Fibroblast of upper back skin (primary cell): ENCODE data around the gene FGFBP2.
"Not testable (repeated sequence)": the region's sequence is repeated elsewhere in the genome, so short reads cannot be mapped to it uniquely, and the experiment has no call there.

Source experiments
- DNase-seq: peaks from one replicate; pipeline ENCODE4 v3.0.0-alpha.2; 2013

Gene FGFBP2

DNA sequence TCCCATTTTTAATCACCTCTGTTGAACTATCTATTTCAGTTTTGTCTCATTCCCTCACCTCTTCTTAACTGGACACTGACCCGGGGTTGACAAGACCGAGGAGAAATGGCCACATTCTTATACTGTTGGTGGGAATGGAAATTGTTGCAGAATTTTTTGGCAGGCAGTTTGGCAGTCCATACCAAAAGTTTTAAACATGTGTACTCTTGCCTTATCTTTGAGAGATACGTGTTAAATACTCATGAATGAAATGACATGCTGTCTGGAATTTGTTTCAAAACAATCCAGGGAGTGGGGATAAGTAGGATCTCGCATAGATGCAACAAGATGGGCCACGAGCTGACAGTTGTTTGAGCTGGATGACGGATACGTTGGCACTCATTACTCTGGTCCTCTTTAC is 36.5 kb downstream of the FGFBP2 start:
- peak; percentile 29 for DNase-seq

- DNase-seq, result no peak
These were observed 37.1 kb downstream of the FGFBP2 start for GRCh38 chr4:15925830-15926229.

- DNase-seq, result no peak
These were observed 41.4 kb downstream of the FGFBP2 start for GRCh38 chr4:15921592-15921932.

DNA sequence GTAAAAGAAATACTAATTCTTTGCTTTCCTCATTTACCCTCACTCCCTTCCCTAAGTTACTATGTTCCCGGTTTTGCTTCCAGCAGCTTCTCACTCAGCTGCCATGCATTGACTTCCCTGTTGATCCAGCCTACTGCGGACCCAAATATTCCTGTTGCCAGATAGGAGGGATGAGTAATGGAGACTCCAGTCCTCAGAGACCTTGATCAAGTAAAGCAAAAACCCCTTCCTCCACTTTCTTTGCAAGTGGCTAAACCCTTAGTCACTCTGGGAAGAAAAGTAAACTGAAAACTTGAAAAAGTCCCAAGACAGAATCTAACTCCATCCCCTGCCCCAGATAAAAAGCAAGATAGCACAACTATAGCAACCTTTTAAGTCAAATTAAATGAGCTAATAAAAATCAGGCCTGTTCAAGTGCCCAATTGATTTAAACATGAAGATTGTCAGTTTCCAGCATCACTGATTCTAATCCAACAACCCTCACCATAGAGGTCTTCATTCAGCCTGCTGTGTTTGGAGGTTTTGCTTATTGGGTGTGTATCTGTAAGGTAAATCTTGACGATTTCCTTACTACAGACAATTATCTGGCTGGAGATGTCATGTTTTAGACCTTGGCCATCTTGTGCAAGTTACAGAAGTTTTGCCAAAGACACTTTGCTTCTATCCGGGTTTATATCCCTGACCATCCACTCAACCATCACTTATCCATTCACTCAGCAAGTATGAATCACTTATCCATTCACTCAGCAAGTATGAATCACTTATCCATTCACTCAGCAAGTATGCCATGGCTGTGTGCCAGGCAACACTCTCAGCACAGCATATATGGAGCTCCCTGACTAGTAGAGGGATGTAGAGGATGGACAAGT is 42.0 kb downstream of the FGFBP2 start:
- DNase-seq, result peak; percentile 99

- no peak for DNase-seq
These were observed 44.4 kb downstream of the FGFBP2 start for GRCh38 chr4:15918484-15919129.

GRCh38 chr4:15917297-15917696 is 45.7 kb downstream of the FGFBP2 start:
- peak; percentile 74 for DNase-seq

DNA sequence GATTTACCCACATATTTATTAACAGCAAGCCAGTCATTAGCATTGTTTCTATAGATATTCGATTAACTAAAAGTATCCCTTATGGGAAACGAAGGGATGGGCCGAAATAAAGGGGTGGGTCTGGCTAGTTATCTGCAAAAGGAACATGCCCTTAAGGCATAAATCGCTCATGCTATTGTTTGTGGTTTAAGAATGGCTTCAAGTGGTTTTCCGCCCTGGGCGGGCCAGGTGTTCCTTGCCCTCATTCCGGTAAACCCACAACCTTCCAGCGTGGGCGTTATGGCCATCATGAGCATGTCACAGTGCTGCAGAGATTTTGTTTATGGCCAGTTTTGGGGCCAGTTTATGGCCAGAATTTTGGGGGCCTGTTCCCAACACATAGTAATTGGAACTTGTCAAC is 46.6 kb downstream of the FGFBP2 start:
- DNase-seq, result not testable (repeated sequence)

- no peak for DNase-seq
These were observed 48.2 kb downstream of the FGFBP2 start for GRCh38 chr4:15914736-15915135.

DNA sequence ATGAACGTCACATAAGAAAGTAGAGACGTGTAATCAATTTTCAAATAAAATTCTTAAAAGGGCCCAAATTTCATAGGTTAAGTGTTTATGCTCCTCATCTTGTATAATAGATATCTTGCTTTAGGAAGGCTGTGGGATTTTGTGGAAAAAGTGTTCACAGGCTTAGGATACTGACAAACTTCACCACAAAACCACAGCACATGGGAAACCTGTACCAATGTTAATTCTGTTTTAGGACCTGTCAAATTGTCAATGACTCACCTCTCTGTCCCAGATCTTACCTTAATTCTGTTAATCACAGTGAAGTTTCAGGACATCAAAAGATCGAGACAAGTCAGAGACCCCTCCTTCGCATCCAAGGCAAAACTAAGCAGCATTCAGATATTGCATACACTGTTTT is 48.7 kb downstream of the FGFBP2 start:
- peak; percentile 49 for DNase-seq

DNA sequence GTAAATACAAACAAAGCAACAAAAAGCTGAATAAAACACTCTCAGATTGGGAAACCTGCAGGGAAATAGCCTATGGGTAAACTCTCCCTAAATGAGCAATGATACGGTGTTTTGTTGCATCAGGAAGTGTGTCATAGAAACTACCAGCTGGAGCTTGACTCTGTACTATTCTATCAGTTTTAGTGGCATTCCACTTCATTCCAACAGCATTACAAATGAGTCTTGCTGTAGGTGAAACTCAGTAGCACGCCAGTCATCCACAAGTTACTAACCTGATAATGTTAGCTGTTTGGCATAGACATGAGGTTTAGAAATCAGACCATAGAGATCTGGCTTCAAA is 49.4 kb downstream of the FGFBP2 start:
- peak; percentile 95 for DNase-seq

DNA sequence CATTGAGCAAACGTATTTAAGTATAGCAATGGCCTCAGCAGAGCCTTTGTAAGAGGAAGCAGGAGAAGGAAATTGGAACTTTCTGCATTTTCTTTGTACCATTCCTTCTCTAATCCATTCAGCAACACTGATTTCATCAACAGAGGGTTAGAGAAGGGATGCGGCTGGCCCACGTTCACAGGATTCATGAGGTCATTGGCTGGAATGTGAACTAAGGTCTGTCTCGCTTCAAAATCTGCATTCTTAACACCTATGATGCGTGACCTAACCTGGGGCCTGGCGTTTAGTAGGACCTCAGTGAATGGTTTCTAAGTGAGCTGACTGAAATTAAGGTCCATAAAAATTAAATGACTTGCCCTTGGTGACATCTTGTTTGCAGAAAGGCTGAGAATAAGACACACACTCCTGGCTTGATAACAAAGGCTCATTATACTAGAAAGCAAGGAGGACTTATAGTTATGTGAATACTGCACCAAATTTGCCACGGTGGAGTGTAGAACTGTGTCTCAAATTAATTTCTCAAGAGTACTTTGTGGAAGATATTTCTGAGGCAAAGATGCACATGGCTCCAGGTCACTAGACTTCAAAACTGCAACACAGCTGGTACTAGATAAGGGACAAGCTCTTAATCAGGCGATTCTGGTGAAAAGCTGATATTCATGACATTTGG is 49.9 kb downstream of the FGFBP2 start:
- DNase-seq, result peak; percentile 23

DNA sequence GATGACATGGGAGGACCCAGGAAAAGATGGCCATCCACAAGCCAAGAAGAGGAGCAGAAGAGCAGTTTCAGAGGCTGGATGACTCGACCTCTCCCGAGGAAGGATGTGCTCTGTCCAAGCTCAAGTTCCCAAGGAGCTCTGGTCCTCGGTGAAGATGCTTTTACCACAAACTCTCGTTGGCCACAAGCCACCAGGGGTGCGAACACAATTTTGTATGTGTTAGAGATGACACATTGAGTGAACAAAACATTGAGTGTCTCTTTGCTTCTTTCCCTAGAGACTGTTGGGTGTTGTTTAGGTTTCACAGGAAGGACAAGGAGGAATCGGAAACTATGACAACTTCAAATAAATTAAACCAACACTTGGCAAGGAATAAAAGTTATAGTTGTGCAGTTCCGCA is 50.7 kb downstream of the FGFBP2 start:
- DNase-seq, result no peak
